K562 (cell line): ENCODE measurements around the gene YBX1. TPM values are rescaled to one million over a fixed set of nuclear protein-coding genes. Genes with fewer than 3 reads are reported as not detected.

Experiments
- ATAC-seq: fragments of 200-7000 bp; cut with Tn5 transposase; 3 replicates; pipeline ENCODE4 v1.9.1; 2020; ENCODE audit warnings: moderate library complexity
- BruUV-seq: library from RNA; stranded (reverse); fragments of 400-500 nt; replicated peaks from 2 replicates; lab custom pipeline; 2021; lab: Mats Ljungman, UMichigan
- CTCF ChIA-PET: fragments of 300-600 bp; formaldehyde crosslinking; extraction: SDS; loops from one replicate; lab custom pipeline; 2021; ENCODE audit warnings: low intra/inter-chr PET ratio; lab: Yijun Ruan, JAX
- POLR2A ChIA-PET: fragments of 300-600, 350-650 bp; sonication (Branson Sonifier 250); formaldehyde crosslinking; extraction: SDS; loops from one replicate; lab custom pipeline; 2021; ENCODE audit warnings: antibody characterized with exemption, inconsistent platforms; lab: Yijun Ruan, JAX
- DNase-seq, 4 experiments: peaks; one replicate each; pipeline versions ENCODE4 v3.0.0 to v3.0.0-alpha.2; 2011 to 2018; ENCODE audit warnings: low spot score in 3 of 4, mixed read lengths in 3 of 4; ENCODE audit errors: extremely low read depth in 1 of 4
- FAIRE-seq: peaks from 2 replicates; lab custom pipeline; 2011; peaks lifted over from hg19 to GRCh38; lab: Jason Lieb, UNC
- H2AFZ ChIP-seq: 2 replicates; pipeline ENCODE4 v1.6.0; 2011; ENCODE audit warnings: low read depth, low read length, control low read depth, inconsistent platforms
- H3K27ac ChIP-seq: fragments of 200-600 bp; 3 replicates; pipeline ENCODE4 v1.8.0; 2011; ENCODE audit warnings: low read depth, mild to moderate bottlenecking, control low read depth, inconsistent platforms, low read length, moderate library complexity, mixed read lengths; ENCODE audit errors: extremely low read depth
- H3K27me3 ChIP-seq, 2 experiments: fragments of 300-600 bp in 1 of 2; 2 replicates in 1 of 2; 3 replicates in 1 of 2; pipeline versions ENCODE4 v1.6.0 to v1.8.0; 2011; ENCODE audit warnings: inconsistent platforms in 2 of 2, low read length in 2 of 2, mild to moderate bottlenecking in 1 of 2, mixed read lengths in 1 of 2, moderate library complexity in 1 of 2; ENCODE audit not compliant: control insufficient read depth in 2 of 2, insufficient read depth in 2 of 2
- H3K36me3 ChIP-seq: fragments of 300-600 bp; 3 replicates; pipeline ENCODE4 v1.8.0; 2011; ENCODE audit warnings: mild to moderate bottlenecking, low read length, inconsistent platforms; ENCODE audit not compliant: control insufficient read depth, insufficient read depth
- H3K4me1 ChIP-seq, 2 experiments: fragments of 200-600 bp in 1 of 2; replicated peaks in 1 of 2; 2 replicates in 1 of 2; 3 replicates in 1 of 2; pipeline versions ENCODE4 v1.5.1 to v1.8.0; 2011; ENCODE audit warnings: inconsistent platforms in 2 of 2, low read length in 2 of 2, mild to moderate bottlenecking in 1 of 2, mixed read lengths in 1 of 2, moderate library complexity in 1 of 2; ENCODE audit not compliant: control insufficient read depth in 2 of 2, insufficient read depth in 2 of 2
- H3K4me2 ChIP-seq: 2 replicates; pipeline ENCODE4 v1.6.1; 2011; ENCODE audit warnings: low read length, control low read depth, inconsistent platforms, mixed read lengths; ENCODE audit not compliant: insufficient read depth
- H3K4me3 ChIP-seq: fragments of 200-600 bp; sonication (generic), shearing (Covaris generic); 2 replicates; pipeline ENCODE4 v1.5.1; 2016; ENCODE audit warnings: control low read depth, inconsistent platforms
- H3K79me2 ChIP-seq: fragments of 200-600 bp; 3 replicates; pipeline ENCODE4 v1.8.0; 2011; ENCODE audit warnings: low read length, inconsistent platforms; ENCODE audit not compliant: control insufficient read depth, insufficient read depth
- H3K9ac ChIP-seq, 2 experiments: 2 replicates each; pipeline versions ENCODE4 v1.6.0 to v1.6.1; 2011; ENCODE audit warnings: low read depth in 2 of 2, low read length in 2 of 2, control low read depth in 1 of 2, inconsistent platforms in 1 of 2, mild to moderate bottlenecking in 1 of 2, mixed read lengths in 1 of 2; ENCODE audit not compliant: insufficient read depth in 1 of 2
- H3K9me1 ChIP-seq: one replicate; pipeline ENCODE4 v1.6.0; 2011; ENCODE audit warnings: inconsistent platforms, mild to moderate bottlenecking, low read length, moderate library complexity; ENCODE audit not compliant: control insufficient read depth, insufficient read depth
- H3K9me3 ChIP-seq: replicated peaks from 2 replicates; pipeline ENCODE4 v1.5.1; 2011; ENCODE audit warnings: low read depth, low read length, inconsistent platforms; ENCODE audit not compliant: control insufficient read depth, insufficient read depth
- H4K20me1 ChIP-seq: replicated peaks from 2 replicates; pipeline ENCODE4 v1.6.1; 2011; ENCODE audit warnings: low read length, inconsistent platforms, mixed read lengths; ENCODE audit not compliant: control insufficient read depth, insufficient read depth
- ATF1 ChIP-seq, 2 experiments: fragments of 450-650 bp in 1 of 2; IDR thresholded peaks; 2 replicates each; pipeline ENCODE4 v1.6.1; 2016; ENCODE audit warnings: missing compliant biosample characterization in 1 of 2, missing genetic modification characterization in 1 of 2
- ATF7 ChIP-seq: fragments of 450-650 bp; IDR thresholded peaks from 2 replicates; pipeline ENCODE4 v1.7.1; 2014; ENCODE audit warnings: mild to moderate bottlenecking, moderate library complexity
- CHD1 ChIP-seq: fragments of 200-600 bp; sonication (generic); IDR thresholded peaks from one replicate; pipeline ENCODE4 v1.6.1; 2012; ENCODE audit warnings: mild to moderate bottlenecking, moderate library complexity, low read length, inconsistent platforms
- GABPB2 ChIP-seq: fragments of 250-450 bp; sonication (Bioruptor Pico); conservative IDR thresholded peaks from 2 replicates; pipeline ENCODE4 v1.5.1; 2021; ENCODE audit warnings: mild to moderate bottlenecking
- HNRNPK ChIP-seq: fragments of 200-400 bp; formaldehyde crosslinking; IDR thresholded peaks from one replicate; pipeline ENCODE4 v1.6.1; 2018; ENCODE audit warnings: mild to moderate bottlenecking, low read depth, low read length; ENCODE audit not compliant: poor library complexity, severe bottlenecking
- MCM7 ChIP-seq, 2 experiments: fragments of 450-650 bp; IDR thresholded peaks; 2 replicates each; pipeline ENCODE4 v1.6.1; 2016 to 2018
- RBBP5 ChIP-seq: fragments of 200-600 bp; sonication (generic); IDR thresholded peaks from 2 replicates; pipeline ENCODE4 v1.6.1; 2012; ENCODE audit warnings: borderline replicate concordance, mild to moderate bottlenecking, low read length, control low read depth, inconsistent platforms; ENCODE audit not compliant: insufficient read depth, poor library complexity, severe bottlenecking
- STAG1 ChIP-seq: sonication (generic); formaldehyde crosslinking; IDR thresholded peaks from 2 replicates; pipeline ENCODE4 v1.5.0; 2020; ENCODE audit warnings: missing genetic modification reagents, borderline replicate concordance
- TAF7 ChIP-seq: fragments of 450-650 bp; IDR thresholded peaks from 2 replicates; pipeline ENCODE4 v1.6.1; 2016; ENCODE audit warnings: missing genetic modification characterization, missing compliant biosample characterization
- ZBTB12 ChIP-seq: fragments of 250-450 bp; sonication (Bioruptor Pico); IDR thresholded peaks from 2 replicates; pipeline ENCODE4 v1.4.0; 2020
- ZNF592 ChIP-seq: fragments of 450-650 bp; IDR thresholded peaks from 2 replicates; pipeline ENCODE4 v1.6.1; 2017; ENCODE audit warnings: antibody characterized with exemption, mild to moderate bottlenecking
- ZNF77 ChIP-seq: fragments of 250-450 bp; sonication (Bioruptor Pico); IDR thresholded peaks from 2 replicates; pipeline ENCODE4 v1.5.0; 2020
- WGBS: fragments of 100-300 bp; shearing (Covaris generic); methylation state at CpG from one replicate; pipeline ENCODE4 v1.1.6; 2016; ENCODE audit warnings: low coverage, mixed read lengths; ENCODE audit not compliant: insufficient coverage; ENCODE audit errors: missing lambda C conversion rate; 5-methylcytosine and 5-hydroxymethylcytosine counted together
- in situ Hi-C: fragments of 300-500 bp; cut with MboI; formaldehyde crosslinking; loops from 4 replicates; pipeline ENCODE4 v1.15.0; 2018; ENCODE audit warnings: inconsistent platforms, mixed read lengths
- intact Hi-C: fragments of 100-400 bp; cut with micrococcal nuclease; formaldehyde crosslinking; loops from 2 replicates; pipeline ENCODE4 v1.14.2; 2022
- polyA plus RNA-seq, 8 experiments: library from polyadenylated mRNA; depleted of rRNA in 4 of 8; stranded (reverse) in 5 of 8; unstranded in 3 of 8; fragments of >200 nt; fragmentation: Nextera tagmentation in 2 of 8; fragmentation: Illumina TruSeq in 1 of 8; extraction: Ambion mirVana in 2 of 8; extraction: Trizol in 1 of 8; gene quantifications; 2 replicates each; pipeline versions ENCODE4 v1.2.1 to v1.2.3, GENCODE V29; 2011 to 2014; ENCODE audit warnings: inconsistent platforms in 1 of 8, missing spikeins in 1 of 8
- total RNA-seq, 7 experiments: library from RNA; depleted of rRNA in 6 of 7; stranded (reverse); fragments of >200 nt in 6 of 7; fragmentation: Illumina TruSeq in 2 of 7; extraction: Trizol in 2 of 7; gene quantifications; 2 replicates each; pipeline versions ENCODE4 v1.2.1 to v1.2.3, GENCODE V29; 2011 to 2021; ENCODE audit warnings: low replicate concordance in 1 of 7
- TF ChIP-seq, protein P1 (sequence below): IDR thresholded peaks from 2 replicates; pipeline ENCODE4 v1.6.1; 2016; ENCODE audit warnings: missing genetic modification characterization, missing compliant biosample characterization

The YBX1 gene
- total and polyA plus RNA-seq, 9 of the 15 experiments (the other 6 are each of a cell fraction or from before 2014, with no cell fraction given), result 363 to 1,955 (median 1,216) TPM

GRCh38 chr1:42657981-42658876 is 24.0 kb upstream of the YBX1 start, which contains the start of gene PPIH:
TSS of gene PPIH (plus strand) at chr1:42658423. CDS start at chr1:42658447, 24 bp downstream.
- Histone ChIP-seq H3K4me1 (peaks cover 0 to 16% of the 10 kb centered on the region in 2 experiments), H3K79me2 (peaks cover 48% of the 10 kb centered on the region), H3K9me1 (no peaks in the 10 kb centered on the region), H3K9me3 (no peaks in the 10 kb centered on the region), H3K27ac (peak within 1 kb of the TSS; percentile 86), H3K4me3 (peak within 1 kb of the TSS; percentile 58), H3K36me3 (peaks cover 40% of the 10 kb centered on the region), H3K9ac (peak within 1 kb of the TSS; percentile 91 to 99), H3K4me2 (peak within 1 kb of the TSS; percentile 99), H2AFZ (peak within 1 kb of the TSS; percentile 98), H3K27me3 (no peaks in the 10 kb centered on the region), H4K20me1 (no peaks in the 10 kb centered on the region)
- BruUV-seq, result TSS peak; percentile 71
- in situ Hi-C loops (no loop called here), intact Hi-C loops (loop anchor here (1.0 kb wide), 1 partner anchor 24 kb away; the partner anchor contains the start of gene YBX1)
- WGBS, result 2% methylated on average over 53 of the region's 53 CpGs
- DNase-seq (peak; percentile 95 to 98 (median 96)), FAIRE-seq (peak; percentile 93), ATAC-seq (peak; percentile 99)
- ChIA-PET CTCF (interaction anchor here (0.5 kb wide), 1 partner anchor 38 kb away, joined by 7 read pairs; no protein-coding TSS in a partner anchor), POLR2A (interaction anchor here (0.5 to 2.7 kb wide), 18 partner anchors 8 to 1522 kb away, joined by 3 to 27 read pairs (median 3); partner anchors contain the start of gene YBX1)
- TF ChIP-seq TAF7 (peak; percentile 40; the same call in 1 of the 2 replicates), ZNF592 (peak; percentile 99), HNRNPK (no peak), STAG1 (no peak), RBBP5 (peak; percentile 95), ATF7 (peak; percentile 87), ZBTB12 (CRISPR knock-in tag) (peak; percentile 63; the same call in 1 of the 2 replicates), ZNF77 (CRISPR knock-in tag) (no peak), CHD1 (no peak), ATF1 (CRISPR knock-in tag; IDR thresholded peaks at IDR 0.05) (no peak), ATF1 (tag; IDR thresholded peaks at IDR 0.05) (peak; percentile 94), GABPB2 (CRISPR knock-in tag) (no peak), MCM7 (IDR thresholded peaks at IDR 0.05) (no peak)
- TF ChIP-seq, protein P1, sequence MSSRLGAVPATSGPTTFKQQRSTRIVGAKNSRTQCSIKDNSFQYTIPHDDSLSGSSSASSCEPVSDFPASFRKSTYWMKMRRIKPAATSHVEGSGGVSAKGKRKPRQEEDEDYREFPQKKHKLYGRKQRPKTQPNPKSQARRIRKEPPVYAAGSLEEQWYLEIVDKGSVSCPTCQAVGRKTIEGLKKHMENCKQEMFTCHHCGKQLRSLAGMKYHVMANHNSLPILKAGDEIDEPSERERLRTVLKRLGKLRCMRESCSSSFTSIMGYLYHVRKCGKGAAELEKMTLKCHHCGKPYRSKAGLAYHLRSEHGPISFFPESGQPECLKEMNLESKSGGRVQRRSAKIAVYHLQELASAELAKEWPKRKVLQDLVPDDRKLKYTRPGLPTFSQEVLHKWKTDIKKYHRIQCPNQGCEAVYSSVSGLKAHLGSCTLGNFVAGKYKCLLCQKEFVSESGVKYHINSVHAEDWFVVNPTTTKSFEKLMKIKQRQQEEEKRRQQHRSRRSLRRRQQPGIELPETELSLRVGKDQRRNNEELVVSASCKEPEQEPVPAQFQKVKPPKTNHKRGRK, result no peak
